ENCODE results near the gene DNAH2. TPM values are rescaled to one million over a fixed set of nuclear protein-coding genes. Genes with fewer than 3 reads are reported as not detected.
A peak's percentile ranks its signal among the peaks of the same experiment; 100 is the strongest.

The DNAH2 gene
- total RNA-seq, 1 donor from 2014 or later, result 0.15 TPM

GRCh38 chr17:7838090-7839075 is 120.8 kb downstream of the DNAH2 start:
- peak; percentile 23 for DNase-seq (ENCODE audit: low read depth)

GRCh38 chr17:7839190-7839875 is 121.8 kb downstream of the DNAH2 start:
- no peak for DNase-seq (ENCODE audit: low read depth)

GRCh38 chr17:7839876-7840261 is 122.3 kb downstream of the DNAH2 start:
- DNase-seq (ENCODE audit: low read depth), result no peak

- DNase-seq (ENCODE audit: low read depth), result no peak
Observed at GRCh38 chr17:7840441-7840840, 122.9 kb downstream of the DNAH2 start.

- no peak for DNase-seq (ENCODE audit: low read depth)
Observed at GRCh38 chr17:7840875-7841274, 123.3 kb downstream of the DNAH2 start.

- peak; percentile 66 for DNase-seq (ENCODE audit: low read depth)
Observed at GRCh38 chr17:7841396-7841914, 123.9 kb downstream of the DNAH2 start.

GRCh38 chr17:7841915-7842379 is 124.4 kb downstream of the DNAH2 start:
- DNase-seq (ENCODE audit: low read depth), result peak; percentile 54

GRCh38 chr17:7842380-7843256 is 125.1 kb downstream of the DNAH2 start:
- DNase-seq (ENCODE audit: low read depth), result peak; percentile 88

GRCh38 chr17:7843257-7843535 is 125.7 kb downstream of the DNAH2 start:
- no peak for DNase-seq (ENCODE audit: low read depth)

GRCh38 chr17:7843536-7844291 is 126.2 kb downstream of the DNAH2 start:
- DNase-seq (ENCODE audit: low read depth), result peak; percentile 73

- peak; percentile 90 for DNase-seq (ENCODE audit: low read depth)
Observed at GRCh38 chr17:7844292-7845154, 127.0 kb downstream of the DNAH2 start.

- no peak for DNase-seq (ENCODE audit: low read depth)
Observed at GRCh38 chr17:7845359-7846062, 128.0 kb downstream of the DNAH2 start.

- no peak for DNase-seq (ENCODE audit: low read depth)
Observed at GRCh38 chr17:7846063-7846735, 128.7 kb downstream of the DNAH2 start.

GRCh38 chr17:7846765-7847661 is 129.5 kb downstream of the DNAH2 start:
- DNase-seq (ENCODE audit: low read depth), result no peak

GRCh38 chr17:7848131-7848579 is 130.6 kb downstream of the DNAH2 start:
- no peak for DNase-seq (ENCODE audit: low read depth)

- DNase-seq (ENCODE audit: low read depth), result no peak
Observed at GRCh38 chr17:7848739-7849129, 131.2 kb downstream of the DNAH2 start.

- DNase-seq (ENCODE audit: low read depth), result no peak
Observed at GRCh38 chr17:7849130-7849750, 131.7 kb downstream of the DNAH2 start.
